Coronary artery (tissue), 2 donors: ENCODE data around the gene CKAP4.

Experiments
- DNase-seq: peaks from one replicate; pipeline ENCODE4 v3.0.0-alpha.2; 2017; ENCODE audit warnings: low spot score
- H3K27ac ChIP-seq, 2 donors: fragments of 200-600 bp; sonication (generic); one replicate each; pipeline ENCODE4 v1.5.1; 2016 to 2019
- H3K4me3 ChIP-seq: fragments of 200-600 bp; sonication (generic); 2 replicates; pipeline ENCODE4 v1.5.1; 2016; ENCODE audit warnings: mild to moderate bottlenecking, moderate library complexity
- CTCF ChIP-seq: fragments of 200-600 bp; sonication (generic); IDR thresholded peaks from one replicate; pipeline ENCODE4 v1.5.1; 2019; ENCODE audit warnings: antibody characterized with exemption

CKAP4 gene

GRCh38 chr12:106240821-106241220 lies 7.0 kb downstream of the CKAP4 start:
- no peak for DNase-seq
- H3K27ac ChIP-seq, result no peak overlapping the region
- no peak for TF ChIP-seq CTCF
- H3K4me3 ChIP-seq, result no peak overlapping the region

- no peak overlapping the region for H3K4me3 ChIP-seq
- no peak for DNase-seq
- H3K27ac ChIP-seq, result no peak overlapping the region
- TF ChIP-seq CTCF, result no peak
These were observed 7.9 kb downstream of the CKAP4 start for GRCh38 chr12:106239951-106240335.

- no peak for TF ChIP-seq CTCF
- Histone ChIP-seq H3K4me3 (no peak overlapping the region), H3K27ac (no peak overlapping the region)
- no peak for DNase-seq
These were observed 8.4 kb downstream of the CKAP4 start for GRCh38 chr12:106239241-106239950.

- DNase-seq, result peak; percentile 26
- TF ChIP-seq CTCF, result no peak
- H3K4me3 ChIP-seq, result no peak overlapping the region
- H3K27ac ChIP-seq, result no peak overlapping the region
These were observed 9.7 kb downstream of the CKAP4 start for GRCh38 chr12:106238146-106238545.

GRCh38 chr12:106235770-106236169 lies 12.1 kb downstream of the CKAP4 start:
- no peak for TF ChIP-seq CTCF
- no peak overlapping the region for H3K4me3 ChIP-seq

GRCh38 chr12:106234449-106234848 lies 13.4 kb downstream of the CKAP4 start:
- TF ChIP-seq CTCF, result no peak
- DNase-seq, result no peak
- no peak overlapping the region for H3K27ac ChIP-seq

More at GRCh38 chr12:106235770-106236169, 12.1 kb downstream of the CKAP4 start:
- DNase-seq, result no peak
- no peak overlapping the region for H3K27ac ChIP-seq

GRCh38 chr12:106233011-106233410 lies 14.8 kb downstream of the CKAP4 start:
- no peak for TF ChIP-seq CTCF
- Histone ChIP-seq H3K4me3 (no peak overlapping the region), H3K27ac (no peak overlapping the region)
- no peak for DNase-seq

More at GRCh38 chr12:106234449-106234848, 13.4 kb downstream of the CKAP4 start:
- no peak overlapping the region for H3K4me3 ChIP-seq
